Transverse colon (tissue), 4 donors: Measurements from ENCODE around the gene ANKS3. TPM values are rescaled to one million over a fixed set of nuclear protein-coding genes. Genes with fewer than 3 reads are reported as not detected.

Source experiments
- DNase-seq: peaks from one replicate; pipeline ENCODE4 v3.0.0-alpha.2; 2019
- H3K27ac ChIP-seq, 4 donors: fragments of 200-600 bp; sonication (generic); 2 replicates each; pipeline ENCODE4 v1.5.1; 2016 to 2018; ENCODE audit warnings: inconsistent platforms in 4 of 4
- H3K27me3 ChIP-seq: fragments of 200-600 bp; sonication (generic); 2 replicates; pipeline ENCODE4 v1.5.1; 2017; ENCODE audit warnings: inconsistent platforms
- H3K36me3 ChIP-seq, 4 donors: fragments of 200-600 bp; sonication (generic); 2 replicates each; pipeline ENCODE4 v1.5.1; 2017 to 2019; ENCODE audit warnings: inconsistent platforms in 4 of 4
- H3K4me1 ChIP-seq, 4 donors: fragments of 200-600 bp; sonication (generic); 2 replicates each; pipeline ENCODE4 v1.5.1; 2017 to 2020; ENCODE audit warnings: inconsistent platforms in 4 of 4
- H3K4me3 ChIP-seq, 4 donors: fragments of 200-600 bp; sonication (generic); 1 replicate in 1 of 4; 2 replicates in 3 of 4; pipeline versions ENCODE4 v1.5.1 to v1.6.1; 2017 to 2019; ENCODE audit warnings: inconsistent platforms in 4 of 4
- H3K9me3 ChIP-seq, 2 donors: fragments of 200-600 bp; sonication (generic); 2 replicates each; pipeline ENCODE4 v1.5.1; 2017 to 2019; ENCODE audit warnings: inconsistent platforms in 2 of 2
- CTCF ChIP-seq, 5 experiments: fragments of 200-600 bp in 3 of 5; fragments of 450-650 bp in 2 of 5; sonication (generic) in 3 of 5; IDR thresholded peaks; 1 replicate in 2 of 5; 2 replicates in 3 of 5; pipeline ENCODE4 v1.5.1; 2016 to 2017; ENCODE audit warnings: antibody characterized with exemption in 5 of 5, inconsistent platforms in 3 of 5, mild to moderate bottlenecking in 2 of 5, moderate library complexity in 1 of 5
- EP300 ChIP-seq: sonication (generic); formaldehyde crosslinking; IDR thresholded peaks from one replicate; pipeline ENCODE4 v1.6.1; 2017; ENCODE audit warnings: antibody characterized with exemption, low read depth
- POLR2A ChIP-seq: fragments of 450-650 bp; IDR thresholded peaks from one replicate; pipeline ENCODE4 v1.6.1; 2016; ENCODE audit warnings: antibody characterized with exemption, mild to moderate bottlenecking, moderate library complexity
- POLR2AphosphoS5 ChIP-seq, 3 donors: sonication (generic); formaldehyde crosslinking; IDR thresholded peaks; one replicate each; pipeline ENCODE4 v1.6.1; 2016; ENCODE audit warnings: antibody characterized with exemption in 3 of 3
- WGBS, 2 donors: methylation state at CpG; one replicate each; pipeline ENCODE4 v1.1.5; 2018; ENCODE audit warnings: low coverage in 1 of 2; 5-methylcytosine and 5-hydroxymethylcytosine counted together
- in situ Hi-C, 4 donors: fragments of 200-750 bp; cut with MboI; loops; one replicate each; pipeline versions ENCODE4 v1.15.0 to v1.15.1; 2017; ENCODE audit warnings: low sequenced_read_pairs in 3 of 4, low pct_ligation_motif_present in 1 of 4, low pct_unique_long_range_greater_than_20kb in 1 of 4
- intact Hi-C: fragments of 100-400 bp; cut with DNase I; formaldehyde crosslinking; loops from one replicate; pipeline ENCODE4 v1.15.1; 2023; ENCODE audit warnings: low total_unique reads
- total RNA-seq, 4 donors: library from RNA; depleted of rRNA; stranded (reverse); fragments of >200 nt; gene quantifications; one replicate each; pipeline ENCODE4 v1.1.0, GENCODE V29; 2016

ANKS3 gene
- total RNA-seq, 4 donors from 2014 or later = 14.9 to 38.4 (median 25.0) TPM

- peak overlapping the region in 1 of 4 donors; percentile 6 for H3K27ac ChIP-seq
- in situ Hi-C loops (no loop called here), intact Hi-C loops (no loop called here)
- TF ChIP-seq POLR2AphosphoS5 (IDR thresholded peaks at IDR 0.05) = no peak
- TF ChIP-seq EP300 = no peak
- TF ChIP-seq POLR2A = no peak
- no peak for TF ChIP-seq CTCF (IDR thresholded peaks at IDR 0.05)
- H3K27me3 ChIP-seq = no peaks in the 10 kb centered on the region
- no peak overlapping the region for H3K4me3 ChIP-seq
- H3K9me3 ChIP-seq = no peaks in the 10 kb centered on the region
- peaks cover 0 to 4% (median 0%) of the 10 kb centered on the region in 4 donors for H3K36me3 ChIP-seq
- no peak for DNase-seq
- WGBS, 2 donors = 80 to 100% methylated on average over 1 to 16 of the region's 17 CpGs
- H3K4me1 ChIP-seq = peaks cover 0 to 24% (median 18%) of the 10 kb centered on the region in 4 donors
Observed at GRCh38 chr16:4677390-4677789, 56.7 kb downstream of the ANKS3 start.

GRCh38 chr16:4676831-4677230, 57.2 kb downstream of the ANKS3 start:
- 89 to 100% methylated on average over 1 to 11 of the region's 11 CpGs for WGBS, 2 donors
- no peak for DNase-seq
- TF ChIP-seq CTCF (IDR thresholded peaks at IDR 0.05) = no peak
- TF ChIP-seq POLR2AphosphoS5 (IDR thresholded peaks at IDR 0.05) = no peak
- TF ChIP-seq POLR2A = no peak
- TF ChIP-seq EP300 = no peak
- H3K4me1 ChIP-seq = peaks cover 0 to 24% (median 18%) of the 10 kb centered on the region in 4 donors
- H3K9me3 ChIP-seq = no peaks in the 10 kb centered on the region
- peak overlapping the region in 2 of 4 donors; percentile 6 to 36 for H3K27ac ChIP-seq
- intact Hi-C loops = no loop called here
- H3K27me3 ChIP-seq = no peaks in the 10 kb centered on the region
- in situ Hi-C loops = no loop called here
- H3K36me3 ChIP-seq = peaks cover 0 to 4% (median 0%) of the 10 kb centered on the region in 4 donors
- no peak overlapping the region for H3K4me3 ChIP-seq

GRCh38 chr16:4675864-4676786, 57.9 kb downstream of the ANKS3 start:
- H3K27me3 ChIP-seq = no peaks in the 10 kb centered on the region
- peak; percentile 46 for DNase-seq
- no peaks in the 10 kb centered on the region for H3K9me3 ChIP-seq
- peaks cover 0 to 5% (median 2%) of the 10 kb centered on the region in 4 donors for H3K36me3 ChIP-seq
- no peak overlapping the region for H3K4me3 ChIP-seq
- no peak for TF ChIP-seq EP300
- TF ChIP-seq CTCF (IDR thresholded peaks at IDR 0.05) = no peak
- TF ChIP-seq POLR2AphosphoS5 (IDR thresholded peaks at IDR 0.05) = no peak
- no peak for TF ChIP-seq POLR2A
- WGBS, 2 donors = 83% methylated on average over 18 of the region's 23 CpGs; no CpG with 5 or more reads in 1 of the 2 donors
- peak overlapping the region in 3 of 4 donors; percentile 6 to 36 (median 11) for H3K27ac ChIP-seq
- intact Hi-C loops (no loop called here), in situ Hi-C loops (no loop called here)
- peaks cover 0 to 23% (median 17%) of the 10 kb centered on the region in 4 donors for H3K4me1 ChIP-seq

GRCh38 chr16:4674926-4675530, 59.0 kb downstream of the ANKS3 start:
- WGBS, 2 donors = 97 to 98% methylated on average over 6 to 9 of the region's 9 CpGs
- no peak for TF ChIP-seq POLR2AphosphoS5 (IDR thresholded peaks at IDR 0.05)
- TF ChIP-seq POLR2A = no peak
- no peak for TF ChIP-seq CTCF (IDR thresholded peaks at IDR 0.05)
- no peak for TF ChIP-seq EP300
- no peaks in the 10 kb centered on the region for H3K27me3 ChIP-seq
- peaks cover 0 to 16% (median 14%) of the 10 kb centered on the region in 4 donors for H3K4me1 ChIP-seq
- H3K9me3 ChIP-seq = no peaks in the 10 kb centered on the region
- no peak overlapping the region for H3K4me3 ChIP-seq
- H3K27ac ChIP-seq = no peak overlapping the region
- DNase-seq = no peak
- H3K36me3 ChIP-seq = peaks cover 0 to 13% (median 5%) of the 10 kb centered on the region in 4 donors
- intact Hi-C loops = no loop called here
- in situ Hi-C loops = no loop called here
